Neural crest cell (in vitro differentiated cells): ENCODE results near the gene FER. TPM values are rescaled to one million over a fixed set of nuclear protein-coding genes. Genes with fewer than 3 reads are reported as not detected.

Experiments
- DNase-seq: peaks from one replicate; pipeline ENCODE4 v3.0.0; 2021; ENCODE audit warnings: low read depth, mixed read lengths, low spot score
- H3K27ac Mint-ChIP-seq: one replicate; pipeline ENCODE4 v1.8.0; 2021; ENCODE audit warnings: mild to moderate bottlenecking, mixed read lengths; ENCODE audit not compliant: unreplicated experiment
- H3K27me3 Mint-ChIP-seq: 2 replicates; pipeline ENCODE4 v1.8.0; 2021; ENCODE audit warnings: low read depth, mild to moderate bottlenecking, mixed read lengths
- H3K36me3 Mint-ChIP-seq: 2 replicates; pipeline ENCODE4 v1.8.0; 2021; ENCODE audit warnings: low read depth, mild to moderate bottlenecking, mixed read lengths
- H3K4me1 Mint-ChIP-seq: 2 replicates; pipeline ENCODE4 v1.8.0; 2021; ENCODE audit warnings: mixed read lengths
- H3K4me3 Mint-ChIP-seq: one replicate; pipeline ENCODE4 v1.8.0; 2021; ENCODE audit warnings: mild to moderate bottlenecking, mixed read lengths
- H3K9me3 Mint-ChIP-seq: 2 replicates; pipeline ENCODE4 v1.8.0; 2021; ENCODE audit warnings: mixed read lengths
- CTCF ChIP-seq: fragments of 200-600 bp; sonication (generic); conservative IDR thresholded peaks from 2 replicates; pipeline ENCODE4 v1.5.0; 2021; ENCODE audit warnings: antibody characterized with exemption, mild to moderate bottlenecking
- total RNA-seq: library from RNA; stranded (reverse); gene quantifications from 2 replicates; pipeline ENCODE4 v1.2.1, GENCODE V29; 2021

FER gene
- total RNA-seq, 1 donor from 2014 or later, result 25.4 TPM

GRCh38 chr5:109126481-109126880 lies 378.8 kb downstream of the FER start:
- Mint-ChIP-seq H3K9me3 (peaks cover 11% of the 10 kb centered on the region), H3K27ac (no peak overlapping the region), H3K36me3 (peaks cover 11% of the 10 kb centered on the region), H3K4me1 (no peaks in the 10 kb centered on the region), H3K4me3 (no peak overlapping the region), H3K27me3 (no peaks in the 10 kb centered on the region)
- TF ChIP-seq CTCF, result no peak
- no peak for DNase-seq

GRCh38 chr5:109136906-109137305 lies 389.2 kb downstream of the FER start:
- Mint-ChIP-seq H3K4me3 (no peak overlapping the region), H3K36me3 (no peaks in the 10 kb centered on the region), H3K4me1 (no peaks in the 10 kb centered on the region), H3K27ac (no peak overlapping the region), H3K27me3 (no peaks in the 10 kb centered on the region), H3K9me3 (no peaks in the 10 kb centered on the region)
- DNase-seq, result no peak
- TF ChIP-seq CTCF, result no peak

- Mint-ChIP-seq H3K27me3 (no peaks in the 10 kb centered on the region), H3K9me3 (no peaks in the 10 kb centered on the region), H3K36me3 (no peaks in the 10 kb centered on the region), H3K4me1 (peaks cover 5% of the 10 kb centered on the region), H3K27ac (no peak overlapping the region), H3K4me3 (no peak overlapping the region)
- DNase-seq, result no peak
- no peak for TF ChIP-seq CTCF
Measured at GRCh38 chr5:109141222-109142200, 393.8 kb downstream of the FER start.

- no peaks in the 10 kb centered on the region for H3K36me3 Mint-ChIP-seq
- DNase-seq, result no peak
- no peak for TF ChIP-seq CTCF
- no peaks in the 10 kb centered on the region for H3K27me3 Mint-ChIP-seq
- H3K4me1 Mint-ChIP-seq, result peaks cover 5% of the 10 kb centered on the region
- peak overlapping the region; percentile 64 for H3K27ac Mint-ChIP-seq
- no peaks in the 10 kb centered on the region for H3K9me3 Mint-ChIP-seq
- H3K4me3 Mint-ChIP-seq, result no peak overlapping the region
Measured at GRCh38 chr5:109143031-109143430, 395.3 kb downstream of the FER start.

GRCh38 chr5:109145139-109145538 lies 397.4 kb downstream of the FER start:
- TF ChIP-seq CTCF, result no peak
- Mint-ChIP-seq H3K36me3 (no peaks in the 10 kb centered on the region), H3K27me3 (no peaks in the 10 kb centered on the region), H3K9me3 (no peaks in the 10 kb centered on the region), H3K4me3 (no peak overlapping the region), H3K4me1 (peaks cover 5% of the 10 kb centered on the region), H3K27ac (no peak overlapping the region)
- DNase-seq, result no peak
